GM21360 (cell line): ENCODE measurements around the gene RWDD4.

Experiments used
- ATAC-seq: cut with Tn5 transposase; IDR thresholded peaks from one replicate; pipeline ENCODE4 v1.9.1; 2021; ENCODE audit warnings: mild to moderate bottlenecking, moderate library complexity; ENCODE audit not compliant: unreplicated experiment

The RWDD4 gene

GRCh38 chr4:183659029-183659871 is at the start of gene RWDD4, which contains the start of gene TRAPPC11:
Gene RWDD4 (minus strand): TSS chr4:183659185. CDS start chr4:183658952, 233 bp downstream.
Gene TRAPPC11 (plus strand): TSS chr4:183659293. CDS start chr4:183663868, 4,575 bp downstream.
- peak; percentile 99 for ATAC-seq

GRCh38 chr4:183702492-183702891 is 43.5 kb upstream of the RWDD4 start:
- no peak for ATAC-seq

- no peak for ATAC-seq
These were observed 41.4 kb upstream of the RWDD4 start for GRCh38 chr4:183700407-183700806.

- no peak for ATAC-seq
These were observed 39.9 kb upstream of the RWDD4 start for GRCh38 chr4:183698909-183699308.

- no peak for ATAC-seq
These were observed 32.9 kb upstream of the RWDD4 start for GRCh38 chr4:183691897-183692296.

- ATAC-seq: no peak
These were observed 32.0 kb upstream of the RWDD4 start for GRCh38 chr4:183691006-183691405.

- no peak for ATAC-seq
These were observed 29.2 kb upstream of the RWDD4 start for GRCh38 chr4:183688216-183688615.

- ATAC-seq: no peak
These were observed 27.5 kb upstream of the RWDD4 start for GRCh38 chr4:183686461-183686860.

GRCh38 chr4:183681119-183681518 is 22.1 kb upstream of the RWDD4 start:
- no peak for ATAC-seq

- ATAC-seq: no peak
These were observed 16.6 kb upstream of the RWDD4 start for GRCh38 chr4:183675625-183676024.

- no peak for ATAC-seq
These were observed 15.2 kb upstream of the RWDD4 start for GRCh38 chr4:183674153-183674552.

- no peak for ATAC-seq
These were observed 12.1 kb upstream of the RWDD4 start for GRCh38 chr4:183670960-183671555.

- ATAC-seq: no peak
These were observed 11.3 kb upstream of the RWDD4 start for GRCh38 chr4:183670251-183670650.

GRCh38 chr4:183666088-183666487 is 7.1 kb upstream of the RWDD4 start:
- ATAC-seq: no peak

GRCh38 chr4:183659872-183660242 is 872 bp upstream of the RWDD4 start:
- no peak for ATAC-seq

- no peak for ATAC-seq
These were observed 490 bp downstream of the RWDD4 start for GRCh38 chr4:183658362-183659028.

- no peak for ATAC-seq
These were observed 1.4 kb downstream of the RWDD4 start for GRCh38 chr4:183657564-183657963.

GRCh38 chr4:183645326-183645725 is 13.7 kb downstream of the RWDD4 start:
- ATAC-seq: no peak

- no peak for ATAC-seq
These were observed 19.7 kb downstream of the RWDD4 start for GRCh38 chr4:183639291-183639690.

- no peak for ATAC-seq
These were observed 20.5 kb downstream of the RWDD4 start for GRCh38 chr4:183638436-183638835.

GRCh38 chr4:183637461-183637860 is 21.5 kb downstream of the RWDD4 start:
- ATAC-seq: no peak

- no peak for ATAC-seq
These were observed 22.1 kb downstream of the RWDD4 start for GRCh38 chr4:183636923-183637322.
